ENCODE results near the gene PACSIN1.

Gene PACSIN1

DNA sequence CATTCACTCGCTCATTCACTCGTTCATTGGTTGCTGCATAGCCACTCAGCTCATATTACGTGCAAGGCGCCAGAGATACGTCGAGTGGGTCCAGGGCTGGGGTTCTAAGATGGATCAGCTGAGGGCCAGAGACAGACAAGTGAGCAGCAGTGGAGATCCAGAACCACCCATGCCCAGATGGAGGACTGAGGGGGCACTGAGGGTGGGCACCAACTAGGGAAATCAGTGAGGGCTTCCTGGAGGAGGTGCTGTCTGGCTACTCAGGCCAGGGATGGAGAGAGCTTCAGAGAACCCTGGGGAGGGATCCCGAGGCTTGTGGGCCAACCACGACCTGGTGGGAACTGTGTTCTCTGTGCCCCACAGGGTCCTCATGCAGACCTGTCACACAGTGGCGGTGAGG, 90.6 kb downstream of the PACSIN1 start:
- FAIRE-seq = no peak
- no peak for DNase-seq (ENCODE audit: extremely low spot score, insufficient read length, low read depth)

DNA sequence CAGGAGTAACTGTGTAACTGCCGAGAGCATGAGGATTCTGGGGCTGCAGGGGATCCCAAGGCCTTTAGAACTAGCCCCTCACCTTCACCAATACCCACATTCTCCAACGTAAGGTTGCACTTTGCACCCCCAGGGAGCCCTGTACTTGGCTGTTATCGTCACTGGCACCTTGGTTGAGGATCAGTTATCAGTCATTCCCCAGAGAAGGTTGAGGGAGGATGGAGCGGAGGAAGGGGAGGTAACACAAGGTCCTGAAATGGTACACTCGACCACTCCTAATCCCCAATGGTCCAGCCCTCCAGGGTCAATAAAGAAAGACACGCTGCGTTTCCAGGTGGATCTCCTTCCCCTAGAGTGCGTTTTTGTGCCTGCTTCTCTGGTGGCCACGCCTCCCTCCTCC, 91.4 kb downstream of the PACSIN1 start:
- FAIRE-seq (no peak), DNase-seq (ENCODE audit: extremely low spot score, insufficient read length, low read depth) (no peak)

DNA sequence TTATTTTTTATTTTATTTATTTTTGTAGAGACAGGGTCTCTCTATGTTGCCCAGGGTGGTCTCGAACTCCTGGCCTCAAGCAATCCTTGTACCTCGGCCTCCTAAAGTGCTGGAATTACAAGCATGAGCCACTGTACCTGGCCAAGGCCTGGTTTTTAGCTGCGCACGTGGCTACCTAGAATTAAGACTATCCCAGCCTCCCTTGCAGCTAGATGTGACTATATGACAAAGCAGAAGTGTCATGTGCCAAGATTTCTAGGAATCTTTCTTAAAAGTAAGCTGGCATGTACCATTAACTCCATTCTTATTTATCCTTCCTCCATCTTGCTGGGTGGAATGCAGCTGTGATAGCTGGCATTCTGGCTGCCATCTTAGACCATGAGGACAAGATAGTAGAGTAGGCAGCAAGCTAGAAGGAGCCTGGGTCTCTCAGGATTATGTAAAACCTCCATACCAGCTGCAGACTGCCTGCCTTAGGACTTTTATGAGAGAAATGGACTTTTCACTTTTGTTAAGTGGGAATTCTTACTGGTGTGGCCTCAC, 92.4 kb downstream of the PACSIN1 start:
- FAIRE-seq (no peak), DNase-seq (ENCODE audit: extremely low spot score, insufficient read length, low read depth) (no peak)

DNA sequence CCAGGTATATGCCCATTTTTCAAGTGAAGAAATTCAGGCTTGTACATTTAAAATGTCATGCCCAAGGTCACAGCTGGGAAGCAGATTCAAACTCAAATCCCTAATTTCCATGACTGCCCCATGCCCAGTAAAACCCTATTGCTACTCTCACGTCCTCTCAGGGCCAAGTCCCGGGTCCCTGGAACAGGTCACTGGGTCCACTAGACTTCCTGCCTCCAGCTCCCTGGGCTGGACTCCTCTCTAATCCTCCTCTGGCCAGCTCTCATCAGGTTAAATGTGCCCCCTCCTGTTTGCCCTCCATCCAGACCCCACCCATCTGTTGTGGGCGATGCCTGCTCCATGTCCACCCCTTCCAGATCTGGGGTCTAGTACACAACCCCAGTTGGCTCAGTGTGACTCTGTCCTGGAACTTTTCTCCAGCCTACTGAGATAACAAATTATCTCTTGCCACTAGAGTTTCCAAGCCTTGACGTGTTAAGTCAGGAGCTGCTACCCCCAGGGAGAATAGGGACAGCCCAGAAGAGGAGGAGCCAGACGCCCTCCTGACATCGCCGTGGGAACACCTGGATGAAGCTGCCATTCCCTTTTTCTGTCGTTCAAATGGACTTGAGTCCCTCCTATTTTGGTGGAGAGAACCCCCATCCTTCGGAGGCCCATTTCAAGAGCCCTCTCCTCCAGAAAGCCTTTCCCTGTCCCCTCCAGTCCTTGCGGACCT, 93.9 kb downstream of the PACSIN1 start:
- DNase-seq (ENCODE audit: extremely low spot score, insufficient read length, low read depth) = no peak
- FAIRE-seq = no peak

DNA sequence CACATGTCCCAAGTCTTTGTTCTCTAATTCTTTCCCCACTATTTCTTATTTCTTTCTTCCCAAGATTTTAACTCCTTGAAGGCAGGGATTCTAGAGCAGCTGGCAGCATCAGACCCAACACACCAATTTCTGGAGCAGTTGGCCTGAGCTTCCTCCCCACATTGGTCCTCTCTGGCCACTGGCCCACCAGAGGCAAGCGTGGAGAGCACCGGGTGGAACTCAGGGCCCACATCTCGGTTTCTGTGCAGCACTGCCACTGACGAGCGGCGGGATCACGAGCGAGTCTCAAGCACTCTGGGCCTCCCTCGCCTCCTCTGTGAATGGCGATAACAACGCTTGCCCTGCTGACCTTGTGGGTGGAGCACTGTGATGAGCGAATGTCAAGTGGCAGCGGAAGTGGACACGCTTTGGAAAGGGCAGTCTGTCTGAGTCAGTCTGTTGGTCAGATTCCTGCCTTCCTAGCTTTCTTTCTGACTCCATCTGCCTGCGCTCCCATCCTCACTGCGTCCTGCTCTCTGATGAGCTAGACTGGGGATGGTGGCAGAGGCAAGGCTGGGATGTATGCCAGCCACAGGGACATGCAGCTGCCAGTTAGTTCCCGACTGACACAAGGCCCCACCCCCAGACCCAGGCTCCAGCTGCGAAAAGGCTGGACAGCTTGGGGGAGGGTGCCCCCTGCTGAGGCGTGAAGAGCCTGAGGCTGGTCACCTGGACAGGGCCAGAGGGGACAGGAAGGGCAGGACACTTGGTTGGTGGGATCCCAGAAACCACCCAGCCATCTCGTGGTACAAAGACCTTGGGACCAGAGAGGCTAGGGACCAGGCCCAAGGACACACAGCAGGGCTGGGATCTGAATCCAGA, 94.7 kb downstream of the PACSIN1 start:
- FAIRE-seq = no peak

DNA sequence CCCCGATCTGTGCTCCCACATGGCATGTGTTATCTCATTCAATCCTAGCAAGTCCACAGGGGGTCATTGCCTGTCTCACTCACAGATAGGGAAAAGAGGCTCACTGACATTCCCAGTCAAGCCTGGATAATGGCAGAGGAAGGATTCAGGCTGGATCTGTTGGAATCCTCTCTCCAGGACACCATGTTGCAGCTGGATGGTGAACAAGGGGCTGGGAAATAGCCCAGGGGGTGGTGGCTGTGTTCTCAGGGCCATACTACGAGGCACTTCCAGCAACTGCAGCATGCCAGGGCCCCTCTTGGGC, 95.3 kb downstream of the PACSIN1 start:
- DNase-seq (ENCODE audit: extremely low spot score, insufficient read length, low read depth) (no peak), FAIRE-seq (no peak)

More for the DNA sequence above, 94.7 kb downstream of the PACSIN1 start:
- DNase-seq (ENCODE audit: extremely low spot score, insufficient read length, low read depth) = no peak

DNA sequence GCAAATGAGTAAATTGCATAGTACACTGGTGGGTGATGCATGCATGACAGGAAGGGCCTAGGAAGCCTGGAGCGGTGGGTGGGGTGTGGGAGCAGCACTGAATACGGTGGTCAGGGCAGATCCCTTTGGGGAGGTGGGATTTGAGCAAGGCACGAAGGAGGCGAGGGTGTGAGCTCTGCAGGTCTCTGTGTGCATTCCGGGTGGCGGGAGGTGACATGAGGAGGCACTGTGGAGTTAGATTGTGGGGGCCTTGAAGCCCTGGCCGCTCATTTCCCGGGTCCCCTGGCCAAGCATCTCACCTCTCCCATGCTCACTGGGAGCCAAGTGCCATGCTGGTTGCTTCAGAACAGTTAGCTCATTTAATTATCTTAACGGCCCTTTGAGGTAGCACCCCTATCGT, 96.5 kb downstream of the PACSIN1 start:
- FAIRE-seq (no peak), DNase-seq (ENCODE audit: extremely low spot score, insufficient read length, low read depth) (no peak)

DNA sequence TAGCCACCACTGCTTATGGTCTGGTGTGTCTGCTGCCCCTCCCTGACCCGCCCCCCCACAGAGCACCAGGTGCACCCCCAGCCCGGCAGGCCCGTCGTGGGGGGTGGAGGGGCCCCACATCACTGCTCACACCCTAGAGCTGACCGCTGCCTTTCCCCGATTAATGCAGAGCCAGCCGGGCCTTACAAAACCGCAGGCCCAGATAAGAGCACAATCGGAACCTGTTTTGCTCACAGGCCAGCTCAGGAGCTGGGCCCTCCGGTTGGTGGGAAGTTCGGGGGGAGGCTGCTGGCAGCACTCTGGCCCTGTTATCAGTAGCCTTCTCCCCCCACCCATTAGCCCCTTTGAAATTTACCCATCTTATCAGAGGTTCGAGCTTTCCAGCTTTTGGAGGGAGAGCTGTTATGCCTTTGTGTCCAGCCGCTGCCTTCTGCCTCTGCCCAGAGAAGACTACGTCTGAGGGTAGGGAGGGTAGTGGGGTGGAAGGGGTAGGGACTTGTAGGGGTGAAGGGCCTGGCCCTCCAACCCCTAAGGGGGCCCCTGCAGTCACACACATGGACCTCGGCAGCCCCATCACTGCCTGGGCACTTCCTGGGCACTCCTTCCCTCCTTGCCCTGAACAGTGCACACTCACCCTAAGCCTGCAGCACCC, 97.1 kb downstream of the PACSIN1 start:
- DNase-seq (ENCODE audit: extremely low spot score, insufficient read length, low read depth) = no peak
- FAIRE-seq = no peak

DNA sequence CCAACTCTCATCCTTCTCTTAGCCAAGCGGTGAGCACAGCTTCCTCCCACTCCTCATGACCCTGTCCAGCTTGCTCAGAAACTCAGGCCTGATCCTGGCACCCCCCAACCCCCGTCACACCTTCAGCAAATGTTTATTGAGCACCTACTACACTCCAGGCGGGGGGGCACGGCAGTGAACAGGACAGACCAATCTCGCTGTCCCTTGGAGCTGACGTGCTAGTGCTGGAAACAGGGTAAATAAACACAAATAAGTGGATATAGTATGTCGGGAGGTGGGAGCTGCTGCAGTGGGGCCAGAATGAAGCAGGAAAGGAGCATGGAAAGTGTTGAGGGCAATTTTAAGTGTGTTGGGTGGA, 97.6 kb downstream of the PACSIN1 start:
- FAIRE-seq (no peak), DNase-seq (ENCODE audit: extremely low spot score, insufficient read length, low read depth) (no peak)

DNA sequence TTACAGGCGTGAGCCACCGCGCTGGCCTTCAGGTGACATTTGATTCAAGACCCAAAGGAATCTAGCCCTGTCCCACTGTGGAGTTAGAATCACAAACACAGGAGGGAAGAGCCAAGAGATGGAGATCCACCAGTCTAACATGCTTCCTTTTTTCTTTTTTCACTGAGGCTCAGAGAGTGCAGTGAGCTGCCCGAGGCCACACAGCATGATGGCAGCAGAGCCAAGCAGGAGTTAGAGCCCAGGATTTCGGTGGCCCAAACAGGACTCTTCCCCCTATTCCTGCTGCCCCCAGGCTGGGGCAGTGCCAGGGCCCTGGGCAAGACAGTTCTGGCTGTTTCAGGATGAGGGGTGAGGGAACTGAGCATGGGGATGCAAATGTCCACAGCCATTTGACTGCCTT, 98.3 kb downstream of the PACSIN1 start:
- FAIRE-seq (no peak), DNase-seq (ENCODE audit: extremely low spot score, insufficient read length, low read depth) (no peak)

DNA sequence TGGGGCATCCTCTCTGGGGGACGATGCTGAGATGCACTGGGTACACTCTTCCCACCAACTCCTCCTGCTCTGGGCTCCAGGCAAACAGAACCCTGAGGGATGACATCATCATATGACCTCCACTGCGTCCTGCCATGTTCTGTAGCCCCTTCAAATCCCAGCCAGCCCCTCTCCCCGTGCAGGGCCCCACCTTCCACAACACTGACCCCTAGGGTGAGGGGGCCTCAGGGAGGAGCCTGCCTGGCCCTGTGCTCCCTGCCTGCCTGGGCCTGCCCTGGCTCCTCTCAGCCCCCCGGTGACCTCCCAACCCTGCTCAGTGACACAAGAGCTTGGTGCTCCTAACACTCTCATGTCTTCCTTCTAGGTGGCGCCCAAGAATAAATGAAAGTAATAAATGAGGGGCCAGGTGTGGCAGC, 99.9 kb downstream of the PACSIN1 start:
- DNase-seq (ENCODE audit: extremely low spot score, insufficient read length, low read depth) = no peak
- no peak for FAIRE-seq

DNA sequence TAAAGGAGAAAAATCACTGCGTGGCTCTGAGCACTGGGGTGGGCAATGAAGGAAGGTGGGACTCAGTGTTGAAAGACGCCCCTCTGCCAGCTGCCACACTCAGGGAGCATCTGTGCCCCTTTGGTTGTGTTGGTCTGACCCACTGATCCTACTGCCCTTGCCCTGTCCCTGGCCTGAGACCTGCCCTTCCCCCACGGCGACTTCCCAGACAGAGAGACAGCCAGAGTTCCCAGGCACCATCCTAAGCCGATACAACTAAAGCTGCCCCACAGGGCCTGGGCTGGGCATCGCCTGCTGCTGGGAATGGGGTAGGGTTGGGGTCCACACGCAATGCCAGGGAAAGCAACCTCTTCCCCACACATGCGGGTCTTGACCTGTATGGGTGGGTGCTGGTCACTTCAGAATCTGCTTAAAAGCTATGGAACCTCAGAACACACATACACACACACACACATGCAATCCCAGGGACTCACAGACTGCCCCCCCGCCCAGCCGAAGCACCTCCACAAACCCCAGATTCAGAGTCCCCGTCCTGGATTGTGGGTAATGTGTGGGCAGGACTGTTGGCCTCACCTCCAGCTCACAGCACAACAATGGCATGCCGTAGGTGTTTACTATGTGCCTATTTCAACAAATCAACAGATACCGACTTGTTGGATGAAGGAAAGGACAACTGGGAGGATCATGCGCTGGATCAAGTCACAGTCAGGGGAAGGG, 101.1 kb downstream of the PACSIN1 start:
- DNase-seq (ENCODE audit: extremely low spot score, insufficient read length, low read depth) (no peak), FAIRE-seq (no peak)

DNA sequence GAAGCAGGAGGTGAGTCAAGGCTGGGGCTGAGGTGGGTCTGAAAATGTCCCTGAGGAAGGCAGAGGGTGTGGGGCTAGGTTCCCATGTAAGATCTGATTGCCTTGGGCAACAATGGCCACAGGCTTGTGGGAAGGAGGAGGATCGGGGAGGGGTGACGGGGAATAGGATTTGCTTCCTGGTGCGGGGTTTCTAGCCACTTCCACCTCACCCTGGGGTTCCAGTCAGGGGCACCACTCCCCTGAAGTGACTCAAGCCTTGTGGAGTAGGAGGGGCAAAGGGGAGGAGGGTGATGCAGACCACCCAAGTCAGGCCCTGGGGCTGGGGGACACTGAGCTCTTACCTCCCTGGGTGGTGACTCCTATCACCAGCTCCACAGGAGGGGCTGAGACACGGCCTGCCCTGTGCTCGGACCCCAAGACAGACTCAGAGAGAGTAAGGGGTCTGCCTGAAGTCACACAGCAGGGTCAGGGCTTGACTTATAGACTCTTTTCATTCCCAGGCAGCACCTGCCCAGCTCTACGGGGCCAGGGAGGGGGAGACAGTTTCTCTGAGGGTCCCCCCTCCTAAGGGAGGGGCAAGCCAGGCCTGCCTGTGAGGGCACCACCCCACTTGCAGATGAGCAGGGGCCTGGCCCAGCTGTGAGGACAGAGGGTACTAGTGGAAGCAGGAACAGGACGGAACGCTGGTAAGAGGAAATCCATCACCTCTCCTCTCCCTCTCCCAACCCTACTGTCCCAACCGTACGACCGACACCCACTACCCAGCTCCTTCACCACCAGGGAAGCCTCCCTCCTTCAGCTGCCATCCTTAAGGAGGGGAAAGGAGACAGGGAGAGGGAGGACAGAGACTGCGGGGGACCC, 102.7 kb downstream of the PACSIN1 start:
- FAIRE-seq (no peak), DNase-seq (ENCODE audit: extremely low spot score, insufficient read length, low read depth) (no peak)

DNA sequence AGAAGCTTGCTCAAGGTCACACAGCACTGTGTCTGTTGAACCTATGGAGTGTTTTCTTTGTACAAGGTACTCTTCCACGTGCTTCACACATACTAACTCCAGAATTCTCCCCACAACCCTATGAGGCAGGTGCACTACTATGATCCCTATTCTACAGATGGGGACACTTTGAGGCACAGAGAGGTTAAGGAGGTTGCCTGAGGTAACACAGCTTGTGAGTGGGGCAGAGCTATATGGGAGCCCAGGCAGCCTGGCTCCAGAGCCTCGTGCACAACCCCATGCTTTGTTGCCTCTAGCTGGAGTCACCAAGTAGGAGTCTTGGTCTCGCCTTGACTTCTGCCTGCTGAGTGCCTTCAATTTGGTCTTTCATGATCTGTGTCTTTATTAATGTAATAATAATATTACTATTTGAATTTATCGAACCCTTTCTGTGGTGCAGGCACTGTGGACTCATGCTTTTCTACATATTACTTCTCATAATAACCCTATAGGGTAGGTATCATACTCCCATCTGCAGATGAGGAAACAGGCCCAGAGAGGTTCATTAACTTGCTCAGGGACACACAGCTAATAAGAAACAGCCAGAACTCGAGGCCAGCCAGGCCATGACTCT, 103.6 kb downstream of the PACSIN1 start:
- DNase-seq (ENCODE audit: extremely low spot score, insufficient read length, low read depth) (no peak), FAIRE-seq (no peak)

DNA sequence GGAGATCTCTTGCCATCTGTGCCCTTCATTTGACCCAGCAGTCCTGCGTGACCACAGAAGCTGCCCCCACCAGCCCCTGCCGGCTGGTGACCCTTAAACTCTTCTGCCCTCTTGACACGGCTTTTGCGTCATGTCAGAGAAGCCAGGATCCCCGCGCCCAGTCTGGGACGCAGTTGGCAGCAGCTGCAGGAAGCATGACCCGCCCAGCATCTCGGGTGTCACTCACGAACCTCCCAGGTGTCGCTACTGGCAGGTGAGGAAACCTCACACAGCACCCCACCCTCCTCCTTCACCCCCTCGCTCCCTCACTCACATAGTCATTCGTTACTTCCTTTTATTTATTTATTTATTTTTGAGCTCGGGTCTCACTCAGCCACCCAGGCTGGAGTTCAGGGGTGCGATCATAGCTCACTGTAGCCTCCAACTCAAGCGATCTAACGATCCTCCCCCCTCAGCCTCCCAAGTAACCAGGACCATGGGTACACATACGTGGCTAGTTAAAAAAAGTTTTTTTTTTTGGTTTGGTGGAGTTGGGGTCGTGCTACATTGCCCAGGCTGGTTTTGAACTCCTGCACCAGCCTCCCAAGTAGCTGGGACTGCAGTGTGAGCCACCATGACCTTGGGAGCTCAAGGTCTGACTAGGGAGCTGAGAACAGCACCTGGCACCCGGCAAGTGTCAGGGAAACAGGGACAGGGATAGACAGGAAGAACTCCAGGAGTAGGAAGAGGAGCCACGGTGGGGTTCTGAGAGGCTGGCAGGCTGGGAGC, 104.4 kb downstream of the PACSIN1 start:
- no peak for DNase-seq (ENCODE audit: extremely low spot score, insufficient read length, low read depth)
- no peak for FAIRE-seq

DNA sequence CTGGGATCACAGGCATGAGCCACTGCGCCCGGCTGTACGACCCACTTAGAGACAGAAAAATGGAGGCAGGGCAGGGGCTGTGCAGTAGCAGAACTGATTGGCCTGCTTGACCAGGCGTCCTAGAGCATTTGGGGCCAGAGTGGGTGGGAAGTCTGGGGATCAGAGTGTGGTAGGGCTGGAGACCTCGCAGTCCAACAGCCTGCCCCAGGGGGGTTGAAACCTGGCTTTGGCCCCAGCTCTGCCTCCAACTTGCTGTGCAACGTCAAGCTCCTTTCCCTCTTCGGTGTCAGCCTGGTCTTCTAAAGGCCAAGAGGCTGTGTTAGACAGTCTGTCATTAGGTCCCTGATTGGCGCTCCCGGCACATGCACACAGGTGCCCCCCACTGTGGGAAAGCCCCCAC, 105.5 kb downstream of the PACSIN1 start:
- FAIRE-seq (no peak), DNase-seq (ENCODE audit: extremely low spot score, insufficient read length, low read depth) (no peak)

DNA sequence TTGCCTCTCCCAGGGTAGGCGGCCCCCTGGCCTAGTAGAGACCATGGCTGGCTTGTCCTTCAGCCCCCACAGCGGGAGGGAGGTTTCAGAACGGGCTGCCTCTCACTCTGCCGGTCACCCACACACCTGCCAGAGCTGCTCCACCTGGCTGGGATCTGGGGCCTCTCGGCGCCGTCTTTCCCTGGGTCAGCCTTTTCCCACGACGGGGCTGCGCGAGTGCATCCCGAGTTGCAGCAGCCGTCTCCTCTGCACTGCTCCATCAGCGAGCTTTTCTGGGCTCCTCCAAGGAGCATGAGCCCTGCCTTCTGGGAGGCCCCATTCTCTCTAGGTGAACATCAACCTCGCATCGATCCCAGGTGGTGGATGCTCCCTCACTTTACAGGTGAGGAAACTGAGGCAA, 106.1 kb downstream of the PACSIN1 start:
- DNase-seq (ENCODE audit: extremely low spot score, insufficient read length, low read depth) (no peak), FAIRE-seq (no peak)

DNA sequence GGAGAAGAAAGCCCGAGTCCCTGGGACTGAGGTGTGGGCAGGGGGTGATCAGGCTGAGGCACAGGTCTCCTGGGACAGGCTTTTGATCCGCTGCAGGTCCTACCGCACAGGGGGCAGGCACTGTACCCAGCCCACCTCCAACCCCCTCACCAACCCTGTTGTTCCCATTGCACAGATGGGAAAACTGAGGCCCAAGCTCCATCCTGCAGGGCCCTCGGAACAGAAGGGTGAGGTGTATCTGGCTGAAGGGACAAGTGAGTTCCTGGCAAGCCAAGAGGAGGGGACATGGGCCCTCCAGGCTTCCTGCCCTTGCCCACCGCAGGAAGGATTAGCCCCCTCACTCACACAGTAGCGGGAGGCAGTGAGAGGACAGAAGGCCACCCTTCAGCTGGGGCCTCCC, 106.7 kb downstream of the PACSIN1 start:
- DNase-seq (ENCODE audit: extremely low spot score, insufficient read length, low read depth) (no peak), FAIRE-seq (no peak)

Measured in GM18507 (cell line).